CD4-positive, CD25-positive, alpha-beta regulatory T cell (primary cell): ENCODE data around the gene C10orf143. TPM values are rescaled to one million over a fixed set of nuclear protein-coding genes. Genes with fewer than 3 reads are reported as not detected.
A peak's percentile ranks its signal among the peaks of the same experiment; 100 is the strongest.

Source experiments
- ATAC-seq, 2 donors: fragments of 150-1000 bp; cut with Tn5 transposase; one replicate each; pipeline ENCODE4 v1.10.0; 2021; ENCODE audit warnings: low read depth in 2 of 2, moderate number of reproducible peaks in 2 of 2, moderate library complexity in 1 of 2
- DNase-seq, 3 donors: peaks; one replicate each; pipeline versions ENCODE4 v3.0.0 to v3.0.0-alpha.2; 2012 to 2022; ENCODE audit warnings: mixed read lengths in 1 of 3
- H3K27ac ChIP-seq: one replicate; pipeline ENCODE4 v1.7.0; 2013; ENCODE audit warnings: mild to moderate bottlenecking, low read length; ENCODE audit not compliant: insufficient read depth, poor library complexity, severe bottlenecking
- H3K27me3 ChIP-seq: one replicate; pipeline ENCODE4 v1.7.0; 2013; ENCODE audit warnings: low read length; ENCODE audit not compliant: control insufficient read depth, insufficient read depth
- H3K36me3 ChIP-seq: one replicate; pipeline ENCODE4 v1.7.0; 2013; ENCODE audit warnings: mild to moderate bottlenecking, low read length, moderate library complexity; ENCODE audit not compliant: control insufficient read depth, insufficient read depth
- H3K4me1 ChIP-seq: 2 replicates; pipeline ENCODE4 v1.7.0; 2013; ENCODE audit warnings: mild to moderate bottlenecking, low read length; ENCODE audit not compliant: insufficient read depth, control insufficient read depth, poor library complexity, severe bottlenecking
- H3K4me3 ChIP-seq: one replicate; pipeline ENCODE4 v1.7.0; 2013; ENCODE audit warnings: low read depth, mild to moderate bottlenecking, low read length, moderate library complexity
- H3K9me3 ChIP-seq, 2 experiments: 1 replicate in 1 of 2; 2 replicates in 1 of 2; pipeline ENCODE4 v1.7.0; 2013; ENCODE audit warnings: low read length in 2 of 2, mild to moderate bottlenecking in 1 of 2, moderate library complexity in 1 of 2; ENCODE audit not compliant: control insufficient read depth in 2 of 2
- H3K27ac Mint-ChIP-seq, 3 donors: one replicate each; pipeline ENCODE4 v1.8.0; 2020 to 2022; ENCODE audit warnings: mild to moderate bottlenecking in 3 of 3, mixed read lengths in 3 of 3, moderate library complexity in 2 of 3
- H3K27me3 Mint-ChIP-seq: one replicate; pipeline ENCODE4 v1.8.0; 2022; ENCODE audit warnings: mild to moderate bottlenecking, mixed read lengths
- H3K36me3 Mint-ChIP-seq: one replicate; pipeline ENCODE4 v1.8.0; 2020; ENCODE audit warnings: mixed read lengths
- H3K4me1 Mint-ChIP-seq, 4 donors: one replicate each; pipeline ENCODE4 v1.8.0; 2020 to 2022; ENCODE audit warnings: mixed read lengths in 4 of 4, mild to moderate bottlenecking in 1 of 4
- H3K4me3 Mint-ChIP-seq, 4 donors: one replicate each; pipeline ENCODE4 v1.8.0; 2020 to 2022; ENCODE audit warnings: mild to moderate bottlenecking in 4 of 4, mixed read lengths in 4 of 4, moderate library complexity in 3 of 4
- H3K9me3 Mint-ChIP-seq, 7 donors: one replicate each; pipeline ENCODE4 v1.8.0; 2020 to 2022; ENCODE audit warnings: mixed read lengths in 7 of 7, mild to moderate bottlenecking in 3 of 7, moderate library complexity in 2 of 7
- polyA plus RNA-seq, 4 donors: library from polyadenylated mRNA; unstranded; fragments of 300-500 nt; fragmentation: Illumina TruSeq; gene quantifications; one replicate each; pipeline ENCODE4 v1.2.3, GENCODE V29; 2021
- total RNA-seq: library from RNA; stranded (reverse); gene quantifications from one replicate; pipeline ENCODE4 v1.2.3, GENCODE V29; 2022

Gene C10orf143
- total and polyA plus RNA-seq, 5 donors from 2014 or later = 7.7 to 28.9 (median 22.6) TPM

GRCh38 chr10:130079614-130080460 lies 30.8 kb downstream of the C10orf143 start:
- H3K4me3 ChIP-seq = no peak overlapping the region
- peaks cover 0 to 5% (median 0%) of the 10 kb centered on the region in 7 donors for H3K9me3 Mint-ChIP-seq
- H3K27ac Mint-ChIP-seq = no peak overlapping the region
- H3K4me3 Mint-ChIP-seq = no peak overlapping the region
- no peak for ATAC-seq
- H3K36me3 Mint-ChIP-seq = peaks cover 50% of the 10 kb centered on the region
- no peak for DNase-seq
- H3K4me1 Mint-ChIP-seq = no peaks in the 10 kb centered on the region
- no peaks in the 10 kb centered on the region for H3K27me3 ChIP-seq
- H3K4me1 ChIP-seq = no peaks in the 10 kb centered on the region
- H3K27ac ChIP-seq = no peak overlapping the region
- H3K27me3 Mint-ChIP-seq = no peaks in the 10 kb centered on the region
- no peaks in the 10 kb centered on the region for H3K9me3 ChIP-seq
- peaks cover 6% of the 10 kb centered on the region for H3K36me3 ChIP-seq

- Mint-ChIP-seq H3K4me3 (no peak overlapping the region), H3K4me1 (no peaks in the 10 kb centered on the region), H3K36me3 (peaks cover 56% of the 10 kb centered on the region), H3K27me3 (no peaks in the 10 kb centered on the region), H3K27ac (no peak overlapping the region), H3K9me3 (peaks cover 0 to 1% (median 0%) of the 10 kb centered on the region in 7 donors)
- Histone ChIP-seq H3K9me3 (no peaks in the 10 kb centered on the region), H3K36me3 (peaks cover 18% of the 10 kb centered on the region), H3K27me3 (no peaks in the 10 kb centered on the region), H3K4me1 (no peaks in the 10 kb centered on the region), H3K27ac (no peak overlapping the region), H3K4me3 (no peak overlapping the region)
- DNase-seq (no peak), ATAC-seq (no peak)
Measured at GRCh38 chr10:130078120-130078519, 32.5 kb downstream of the C10orf143 start.

- Mint-ChIP-seq H3K36me3 (peaks cover 59% of the 10 kb centered on the region), H3K9me3 (peaks cover 0 to 10% (median 1%) of the 10 kb centered on the region in 7 donors), H3K4me1 (peaks cover 0 to 4% (median 0%) of the 10 kb centered on the region in 4 donors), H3K27me3 (no peaks in the 10 kb centered on the region), H3K4me3 (no peak overlapping the region), H3K27ac (no peak overlapping the region)
- ATAC-seq (no peak), DNase-seq (no peak)
- peaks cover 0 to 2% of the 10 kb centered on the region in 2 experiments for H3K9me3 ChIP-seq
- H3K4me3 ChIP-seq = no peak overlapping the region
- H3K27ac ChIP-seq = no peak overlapping the region
- H3K4me1 ChIP-seq = no peaks in the 10 kb centered on the region
- H3K27me3 ChIP-seq = no peaks in the 10 kb centered on the region
- H3K36me3 ChIP-seq = peaks cover 19% of the 10 kb centered on the region
Measured at GRCh38 chr10:130076681-130077080, 33.9 kb downstream of the C10orf143 start.

- Mint-ChIP-seq H3K27me3 (no peaks in the 10 kb centered on the region), H3K27ac (no peak overlapping the region), H3K9me3 (peaks cover 0 to 10% (median 1%) of the 10 kb centered on the region in 7 donors), H3K4me1 (peaks cover 0 to 4% (median 0%) of the 10 kb centered on the region in 4 donors), H3K4me3 (no peak overlapping the region), H3K36me3 (peaks cover 55% of the 10 kb centered on the region)
- Histone ChIP-seq H3K27ac (no peak overlapping the region), H3K4me1 (no peaks in the 10 kb centered on the region), H3K27me3 (no peaks in the 10 kb centered on the region), H3K4me3 (no peak overlapping the region), H3K9me3 (peaks cover 0 to 2% of the 10 kb centered on the region in 2 experiments), H3K36me3 (peaks cover 19% of the 10 kb centered on the region)
- no peak for ATAC-seq
- DNase-seq = no peak
Measured at GRCh38 chr10:130074639-130075038, 36.0 kb downstream of the C10orf143 start.

GRCh38 chr10:130073912-130074311 lies 36.7 kb downstream of the C10orf143 start:
- DNase-seq = no peak
- Mint-ChIP-seq H3K27ac (no peak overlapping the region), H3K27me3 (no peaks in the 10 kb centered on the region), H3K4me3 (no peak overlapping the region), H3K9me3 (peaks cover 0 to 10% (median 1%) of the 10 kb centered on the region in 7 donors), H3K4me1 (peaks cover 0 to 4% (median under 1%) of the 10 kb centered on the region in 4 donors), H3K36me3 (peaks cover 50% of the 10 kb centered on the region)
- no peak overlapping the region for H3K27ac ChIP-seq
- no peaks in the 10 kb centered on the region for H3K27me3 ChIP-seq
- no peaks in the 10 kb centered on the region for H3K4me1 ChIP-seq
- no peak for ATAC-seq
- H3K36me3 ChIP-seq = peaks cover 19% of the 10 kb centered on the region
- H3K4me3 ChIP-seq = no peak overlapping the region
- peaks cover 0 to 2% of the 10 kb centered on the region in 2 experiments for H3K9me3 ChIP-seq

- H3K27me3 ChIP-seq = no peaks in the 10 kb centered on the region
- no peaks in the 10 kb centered on the region for H3K27me3 Mint-ChIP-seq
- peaks cover 45% of the 10 kb centered on the region for H3K36me3 Mint-ChIP-seq
- DNase-seq (no peak), ATAC-seq (no peak)
- no peak overlapping the region for H3K4me3 ChIP-seq
- H3K9me3 ChIP-seq = peaks cover 0 to 2% of the 10 kb centered on the region in 2 experiments
- H3K4me1 ChIP-seq = no peaks in the 10 kb centered on the region
- H3K27ac ChIP-seq = no peak overlapping the region
- H3K4me1 Mint-ChIP-seq = peaks cover 0 to 4% (median 4%) of the 10 kb centered on the region in 4 donors
- H3K9me3 Mint-ChIP-seq = peaks cover 0 to 10% (median 1%) of the 10 kb centered on the region in 7 donors
- peaks cover 19% of the 10 kb centered on the region for H3K36me3 ChIP-seq
- H3K27ac Mint-ChIP-seq = peak overlapping the region in 1 of 3 donors; percentile 22
- H3K4me3 Mint-ChIP-seq = no peak overlapping the region
Measured at GRCh38 chr10:130072247-130072646, 38.4 kb downstream of the C10orf143 start.

- Mint-ChIP-seq H3K27ac (no peak overlapping the region), H3K9me3 (peaks cover 0 to 8% (median 0%) of the 10 kb centered on the region in 7 donors), H3K27me3 (no peaks in the 10 kb centered on the region), H3K36me3 (peaks cover 27% of the 10 kb centered on the region), H3K4me3 (no peak overlapping the region), H3K4me1 (peaks cover 0 to 4% (median 4%) of the 10 kb centered on the region in 4 donors)
- H3K4me1 ChIP-seq = no peaks in the 10 kb centered on the region
- peaks cover 0 to 2% of the 10 kb centered on the region in 2 experiments for H3K9me3 ChIP-seq
- H3K27me3 ChIP-seq = no peaks in the 10 kb centered on the region
- H3K27ac ChIP-seq = no peak overlapping the region
- no peaks in the 10 kb centered on the region for H3K36me3 ChIP-seq
- ATAC-seq (no peak), DNase-seq (no peak)
- H3K4me3 ChIP-seq = no peak overlapping the region
Measured at GRCh38 chr10:130067893-130068292, 42.7 kb downstream of the C10orf143 start.
